Fibroblast of villous mesenchyme (primary cell): ENCODE results near the gene SP9. TPM values are rescaled to one million over a fixed set of nuclear protein-coding genes. Genes with fewer than 3 reads are reported as not detected.

Source experiments
- DNase-seq: peaks from one replicate; pipeline ENCODE4 v3.0.0-alpha.2; 2010; ENCODE audit warnings: low read depth
- H3K4me3 ChIP-seq: 2 replicates; pipeline ENCODE4 v1.5.1; 2011; ENCODE audit warnings: low read depth, mild to moderate bottlenecking, low read length
- total RNA-seq: library from RNA; depleted of rRNA; stranded (reverse); fragments of >200 nt; gene quantifications from 2 replicates; pipeline ENCODE4 v1.2.3, GENCODE V29; 2012
- TF ChIP-seq, protein P1 (sequence below): IDR thresholded peaks from 2 replicates; pipeline ENCODE4 v1.5.1; 2012; ENCODE audit warnings: low read depth, mild to moderate bottlenecking, low read length; ENCODE audit not compliant: insufficient read depth

SP9 gene
- total RNA-seq, 1 donor: 0.43 TPM

GRCh38 chr2:174328961-174329715 is 5.6 kb upstream of the SP9 start:
- no peak overlapping the region for H3K4me3 ChIP-seq
- TF ChIP-seq, protein P1, sequence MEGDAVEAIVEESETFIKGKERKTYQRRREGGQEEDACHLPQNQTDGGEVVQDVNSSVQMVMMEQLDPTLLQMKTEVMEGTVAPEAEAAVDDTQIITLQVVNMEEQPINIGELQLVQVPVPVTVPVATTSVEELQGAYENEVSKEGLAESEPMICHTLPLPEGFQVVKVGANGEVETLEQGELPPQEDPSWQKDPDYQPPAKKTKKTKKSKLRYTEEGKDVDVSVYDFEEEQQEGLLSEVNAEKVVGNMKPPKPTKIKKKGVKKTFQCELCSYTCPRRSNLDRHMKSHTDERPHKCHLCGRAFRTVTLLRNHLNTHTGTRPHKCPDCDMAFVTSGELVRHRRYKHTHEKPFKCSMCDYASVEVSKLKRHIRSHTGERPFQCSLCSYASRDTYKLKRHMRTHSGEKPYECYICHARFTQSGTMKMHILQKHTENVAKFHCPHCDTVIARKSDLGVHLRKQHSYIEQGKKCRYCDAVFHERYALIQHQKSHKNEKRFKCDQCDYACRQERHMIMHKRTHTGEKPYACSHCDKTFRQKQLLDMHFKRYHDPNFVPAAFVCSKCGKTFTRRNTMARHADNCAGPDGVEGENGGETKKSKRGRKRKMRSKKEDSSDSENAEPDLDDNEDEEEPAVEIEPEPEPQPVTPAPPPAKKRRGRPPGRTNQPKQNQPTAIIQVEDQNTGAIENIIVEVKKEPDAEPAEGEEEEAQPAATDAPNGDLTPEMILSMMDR: no peak
- no peak for DNase-seq

DNA sequence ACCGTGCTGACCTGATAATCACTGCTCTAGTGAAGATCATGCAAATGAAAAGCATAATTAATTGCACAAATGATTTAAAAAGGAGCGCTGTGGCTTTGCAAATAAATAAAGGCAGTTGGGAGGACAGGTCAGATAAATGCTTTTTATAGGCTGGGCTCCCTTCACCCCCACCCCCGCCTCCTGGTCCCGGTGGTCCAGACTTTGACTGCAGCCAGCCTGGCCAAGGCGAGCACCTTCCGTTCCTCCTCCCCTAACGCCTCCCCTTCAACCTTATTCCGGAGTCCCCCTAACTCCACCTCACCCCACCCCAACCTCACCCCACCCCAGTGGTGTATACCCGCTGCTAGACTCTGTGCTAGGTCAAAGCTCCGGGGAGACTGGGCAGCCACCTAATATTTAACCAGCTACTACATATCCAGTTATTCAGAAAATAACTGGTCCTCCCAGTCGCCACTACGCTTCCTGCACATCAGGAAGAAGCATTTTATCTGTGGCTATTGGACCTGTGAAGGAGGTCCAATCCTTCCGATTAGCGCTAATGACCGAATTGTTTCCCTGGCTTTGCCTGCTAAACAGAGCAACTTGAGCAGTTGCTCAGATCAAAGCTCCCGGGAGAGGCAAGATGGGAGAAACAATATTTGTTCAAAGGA is 3.7 kb upstream of the SP9 start:
- no peak overlapping the region for H3K4me3 ChIP-seq
- TF ChIP-seq, protein P1: no peak
- no peak for DNase-seq

DNA sequence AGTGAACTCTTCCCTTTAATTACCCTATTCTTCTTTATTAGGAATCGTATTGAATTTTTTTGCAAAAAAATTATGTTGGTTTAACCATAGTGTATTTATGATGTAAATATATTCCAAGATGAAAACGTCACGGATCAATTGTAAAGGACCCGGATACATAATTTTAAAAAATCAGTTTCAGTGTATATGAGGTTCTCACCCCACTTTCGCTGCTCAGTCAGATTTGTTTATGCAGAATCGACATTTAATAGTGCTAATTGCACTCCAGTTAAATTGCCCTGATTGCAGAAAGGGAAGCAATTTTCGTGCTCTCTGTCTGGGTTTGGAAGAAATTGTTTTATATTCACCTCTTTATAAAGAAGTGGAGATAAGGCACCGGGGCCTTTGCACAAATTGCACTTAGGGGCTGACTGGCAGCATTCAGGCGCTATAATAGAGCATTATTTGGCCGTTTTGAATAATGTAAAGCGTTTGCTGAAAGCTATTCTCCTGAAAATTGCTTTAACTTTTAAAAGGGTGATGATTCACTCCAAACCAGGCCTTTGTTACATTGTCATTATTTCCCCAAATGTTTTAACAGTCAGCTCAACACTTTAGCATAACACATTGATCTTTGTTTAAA is 3.0 kb upstream of the SP9 start:
- H3K4me3 ChIP-seq: no peak overlapping the region
- no peak for DNase-seq
- TF ChIP-seq, protein P1: no peak

- no peak overlapping the region for H3K4me3 ChIP-seq
- TF ChIP-seq, protein P1: no peak
- no peak for DNase-seq
These were observed 2.4 kb upstream of the SP9 start for GRCh38 chr2:174332217-174332963.

GRCh38 chr2:174333017-174333371 is 1.8 kb upstream of the SP9 start:
- DNase-seq: no peak
- no peak overlapping the region for H3K4me3 ChIP-seq
- TF ChIP-seq, protein P1: no peak

DNA sequence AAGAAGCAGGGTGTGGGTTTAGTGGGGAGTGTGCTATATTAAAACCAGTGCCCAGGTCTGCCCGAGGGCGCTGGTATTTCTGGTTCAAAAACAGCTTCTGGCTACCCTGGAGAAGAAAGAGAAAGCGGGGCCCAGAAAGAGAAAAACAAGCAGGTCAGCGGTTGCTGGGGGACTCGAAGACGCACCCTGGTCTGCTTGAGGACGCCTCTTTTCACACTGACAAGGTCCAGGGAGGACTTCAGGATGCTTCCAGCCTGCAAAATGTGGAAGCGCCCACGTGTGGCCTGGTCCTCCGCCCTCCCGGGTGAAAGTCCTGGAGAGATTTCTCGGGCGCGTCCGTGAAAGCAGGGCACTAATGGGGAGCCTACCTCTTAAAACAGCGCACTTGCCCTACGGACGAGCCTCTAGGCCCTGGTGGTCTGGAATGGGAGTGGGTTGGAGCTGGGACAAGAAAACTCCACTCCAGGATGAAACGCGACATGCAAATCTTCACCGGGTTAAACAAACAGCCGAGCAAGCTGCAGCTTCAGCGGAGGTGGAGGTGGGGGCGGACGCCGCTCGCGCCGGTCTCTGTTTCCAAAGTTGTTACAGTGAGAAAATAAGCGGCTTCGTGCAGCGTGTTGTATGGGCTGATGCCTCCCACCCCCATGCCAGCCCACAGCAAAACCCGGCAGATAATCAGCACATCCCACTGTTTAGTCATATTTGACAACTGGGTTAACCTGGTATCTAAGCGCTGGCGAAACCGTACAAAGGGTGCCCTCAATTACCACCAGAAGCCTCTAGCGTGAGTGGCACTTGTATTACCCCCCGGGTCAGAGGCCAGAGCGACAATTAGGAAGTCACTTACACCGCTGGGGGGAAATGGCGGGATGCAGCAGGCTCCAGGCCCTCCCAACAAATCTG is 1.1 kb upstream of the SP9 start:
- no peak overlapping the region for H3K4me3 ChIP-seq
- no peak for DNase-seq
- TF ChIP-seq, protein P1: no peak
